H1 (cell line): Measurements from ENCODE around the gene PSMD3. TPM values are rescaled to one million over a fixed set of nuclear protein-coding genes. Genes with fewer than 3 reads are reported as not detected.
A peak's percentile ranks its signal among the peaks of the same experiment; 100 is the strongest.

ENCODE experiments used
- CTCF ChIA-PET: fragments of 300-600 bp; sonication (Branson Sonifier 250); formaldehyde crosslinking; loops from one replicate; lab custom pipeline; 2021; ENCODE audit not compliant: partially characterized antibody; lab: Charles Lee
- POLR2A ChIA-PET: fragments of 300-600 bp; sonication (Branson Sonifier 250); formaldehyde crosslinking; loops from one replicate; lab custom pipeline; 2021; ENCODE audit warnings: inconsistent platforms; ENCODE audit not compliant: partially characterized antibody; lab: Charles Lee
- DNase-seq, 2 experiments: peaks; one replicate each; pipeline versions ENCODE4 v3.0.0 to v3.0.0-alpha.2; 2010 to 2022; ENCODE audit warnings: low spot score in 2 of 2, low read depth in 1 of 2, mixed read lengths in 1 of 2
- FAIRE-seq: peaks from 2 replicates; lab custom pipeline; 2011; peaks lifted over from hg19 to GRCh38; lab: Jason Lieb, UNC
- H2AFZ ChIP-seq: 2 replicates; pipeline ENCODE4 v1.8.1; 2012; ENCODE audit warnings: low read length, inconsistent platforms
- H2AK5ac ChIP-seq: 2 replicates; pipeline ENCODE4 v1.6.1; 2013; ENCODE audit warnings: low read depth, low read length
- H2BK120ac ChIP-seq: replicated peaks from 2 replicates; pipeline ENCODE3; 2013; ENCODE audit warnings: low read depth, low read length, inconsistent platforms
- H2BK12ac ChIP-seq: 2 replicates; pipeline ENCODE4 v1.6.1; 2013; ENCODE audit warnings: low read depth, low read length
- H2BK15ac ChIP-seq: 2 replicates; pipeline ENCODE4 v1.6.1; 2013; ENCODE audit warnings: low read length
- H2BK20ac ChIP-seq: 2 replicates; pipeline ENCODE4 v1.6.1; 2013; ENCODE audit warnings: low read length
- H2BK5ac ChIP-seq: 2 replicates; pipeline ENCODE4 v1.6.1; 2013; ENCODE audit warnings: low read depth, low read length
- H3K14ac ChIP-seq: 2 replicates; pipeline ENCODE4 v1.6.1; 2013; ENCODE audit warnings: inconsistent platforms; ENCODE audit not compliant: insufficient read length
- H3K18ac ChIP-seq: 2 replicates; pipeline ENCODE4 v1.6.1; 2013; ENCODE audit warnings: low read length; ENCODE audit errors: extremely low read depth
- H3K23ac ChIP-seq: 2 replicates; pipeline ENCODE4 v1.6.1; 2013; ENCODE audit warnings: inconsistent platforms; ENCODE audit not compliant: insufficient read length
- H3K23me2 ChIP-seq: 2 replicates; pipeline ENCODE4 v1.6.1; 2013; ENCODE audit warnings: low read depth, low read length
- H3K27ac ChIP-seq: 2 replicates; pipeline ENCODE4 v1.6.1; 2011; ENCODE audit warnings: low read depth, low read length, inconsistent platforms
- H3K27me3 ChIP-seq, 4 experiments: replicated peaks in 1 of 4; 1 replicate in 1 of 4; 2 replicates in 3 of 4; pipeline versions ENCODE4 v1.6.1 to v1.8.1; 2011 to 2013; ENCODE audit warnings: low read length in 3 of 4, mild to moderate bottlenecking in 3 of 4, inconsistent platforms in 2 of 4, mixed read lengths in 2 of 4, moderate library complexity in 1 of 4; ENCODE audit not compliant: control insufficient read depth in 3 of 4, insufficient read depth in 3 of 4; ENCODE audit errors: extremely low read depth in 1 of 4
- H3K36me3 ChIP-seq, 4 experiments: 2 replicates each; pipeline versions ENCODE4 v1.6.1 to v1.8.1; 2011 to 2013; ENCODE audit warnings: mild to moderate bottlenecking in 4 of 4, low read length in 3 of 4, moderate library complexity in 2 of 4, control low read depth in 1 of 4, inconsistent platforms in 1 of 4; ENCODE audit not compliant: insufficient read depth in 4 of 4, control insufficient read depth in 2 of 4
- H3K4ac ChIP-seq: replicated peaks from 2 replicates; pipeline ENCODE3; 2013; ENCODE audit warnings: low read length, low read depth, mixed read lengths, inconsistent platforms; ENCODE audit not compliant: insufficient read length
- H3K4me1 ChIP-seq, 4 experiments: replicated peaks in 1 of 4; 1 replicate in 1 of 4; 2 replicates in 3 of 4; pipeline versions ENCODE4 v1.6.1 to v1.8.1; 2011 to 2013; ENCODE audit warnings: low read length in 3 of 4, inconsistent platforms in 2 of 4, mixed read lengths in 1 of 4; ENCODE audit not compliant: insufficient read depth in 4 of 4, control insufficient read depth in 3 of 4
- H3K4me2 ChIP-seq, 2 experiments: 2 replicates each; pipeline versions ENCODE4 v1.6.1 to v1.8.1; 2011 to 2013; ENCODE audit warnings: low read depth in 2 of 2, low read length in 2 of 2, control low read depth in 1 of 2, inconsistent platforms in 1 of 2, mild to moderate bottlenecking in 1 of 2; ENCODE audit not compliant: insufficient read depth in 1 of 2
- H3K4me3 ChIP-seq, 4 experiments: fragments of 200-600, 300-600 bp in 1 of 4; sonication (generic), shearing (Covaris generic), sonication (Bioruptor Twin) in 1 of 4; 2 replicates each; pipeline versions ENCODE4 v1.5.1 to v1.8.1; 2011 to 2016; ENCODE audit warnings: low read length in 4 of 4, low read depth in 3 of 4, control low read depth in 2 of 4, inconsistent platforms in 2 of 4, mild to moderate bottlenecking in 2 of 4, mixed read lengths in 1 of 4, moderate library complexity in 1 of 4; ENCODE audit not compliant: insufficient read depth in 2 of 4; ENCODE audit errors: extremely low read depth in 1 of 4
- H3K56ac ChIP-seq: replicated peaks from 2 replicates; pipeline ENCODE3; 2013; ENCODE audit warnings: low read depth, mild to moderate bottlenecking, mixed read lengths, low read length, inconsistent platforms; ENCODE audit not compliant: insufficient read length
- H3K79me1 ChIP-seq: 2 replicates; pipeline ENCODE4 v1.6.1; 2013; ENCODE audit warnings: low read depth, low read length, control low read depth
- H3K79me2 ChIP-seq, 2 experiments: 2 replicates each; pipeline versions ENCODE4 v1.6.1 to v1.8.1; 2012 to 2013; ENCODE audit warnings: low read length in 2 of 2, mild to moderate bottlenecking in 2 of 2, inconsistent platforms in 1 of 2; ENCODE audit not compliant: insufficient read depth in 2 of 2, control insufficient read depth in 1 of 2
- H3K9ac ChIP-seq, 4 experiments: replicated peaks in 1 of 4; 1 replicate in 1 of 4; 2 replicates in 3 of 4; pipeline versions ENCODE4 v1.6.1 to v1.8.1; 2011 to 2013; ENCODE audit warnings: low read depth in 3 of 4, low read length in 3 of 4, control low read depth in 2 of 4, mild to moderate bottlenecking in 2 of 4, moderate library complexity in 2 of 4, inconsistent platforms in 1 of 4; ENCODE audit errors: extremely low read depth in 1 of 4
- H3K9me3 ChIP-seq, 2 experiments: 2 replicates each; pipeline versions ENCODE4 v1.6.1 to v1.8.1; 2012 to 2013; ENCODE audit warnings: mild to moderate bottlenecking in 2 of 2, moderate library complexity in 2 of 2, control low read depth in 1 of 2, inconsistent platforms in 1 of 2, low read depth in 1 of 2, low read length in 1 of 2, mixed read lengths in 1 of 2; ENCODE audit not compliant: insufficient read depth in 2 of 2
- H4K20me1 ChIP-seq, 2 experiments: replicated peaks in 1 of 2; 2 replicates each; pipeline versions ENCODE3 to v1.8.1; 2011 to 2013; ENCODE audit warnings: inconsistent platforms in 2 of 2, low read length in 2 of 2, mild to moderate bottlenecking in 1 of 2; ENCODE audit not compliant: insufficient read depth in 2 of 2, control insufficient read depth in 1 of 2
- H4K5ac ChIP-seq: 2 replicates; pipeline ENCODE4 v1.6.1; 2013; ENCODE audit warnings: low read length, low read depth, mixed read lengths, inconsistent platforms; ENCODE audit not compliant: insufficient read length
- H4K8ac ChIP-seq: 2 replicates; pipeline ENCODE4 v1.8.0; 2013; ENCODE audit warnings: mild to moderate bottlenecking, moderate library complexity, low read length, inconsistent platforms; ENCODE audit not compliant: insufficient read depth; ENCODE audit errors: extremely low read depth
- H4K91ac ChIP-seq: replicated peaks from 2 replicates; pipeline ENCODE3; 2013; ENCODE audit warnings: low read length, mixed read lengths, inconsistent platforms; ENCODE audit not compliant: insufficient read length
- CBX5 ChIP-seq: fragments of 300-800, 300-1000 bp; sonication (generic); IDR thresholded peaks from 2 replicates; pipeline ENCODE4 v1.7.1; 2016; ENCODE audit warnings: antibody characterized with exemption, low read length, low read depth
- EGR1 ChIP-seq: IDR thresholded peaks from 2 replicates; pipeline ENCODE4 v1.6.1; 2011; ENCODE audit warnings: low read depth, low read length, borderline replicate concordance
- NANOG ChIP-seq: IDR thresholded peaks from 2 replicates; pipeline ENCODE4 v1.6.1; 2011; ENCODE audit warnings: low read length, low read depth, mild to moderate bottlenecking, inconsistent platforms; ENCODE audit not compliant: insufficient read depth, poor library complexity, severe bottlenecking
- RXRA ChIP-seq: IDR thresholded peaks from 2 replicates; pipeline ENCODE4 v1.6.1; 2011; ENCODE audit warnings: low read depth, mild to moderate bottlenecking, low read length, moderate library complexity; ENCODE audit not compliant: insufficient read depth
- SIRT6 ChIP-seq: IDR thresholded peaks from one replicate; pipeline ENCODE4 v1.7.1; 2012; ENCODE audit warnings: low read length, inconsistent platforms
- SIX5 ChIP-seq: IDR thresholded peaks from 2 replicates; pipeline ENCODE4 v1.6.1; 2011; ENCODE audit warnings: mild to moderate bottlenecking, low read depth, low read length
- SUZ12 ChIP-seq: fragments of 200-600 bp; sonication (generic); IDR thresholded peaks from 2 replicates; pipeline ENCODE4 v1.6.1; 2012; ENCODE audit warnings: mild to moderate bottlenecking, inconsistent platforms, low read length, moderate library complexity, mixed read lengths
- YY1 ChIP-seq: IDR thresholded peaks from 2 replicates; pipeline ENCODE4 v1.6.1; 2011; ENCODE audit warnings: low read depth, mild to moderate bottlenecking, low read length
- ZNF274 ChIP-seq: IDR thresholded peaks from 2 replicates; pipeline ENCODE4 v1.7.0; 2012; ENCODE audit warnings: low read length, borderline replicate concordance; ENCODE audit errors: extremely low read depth
- WGBS, 2 experiments: shearing (Covaris generic) in 1 of 2; methylation state at CpG; one replicate each; pipeline versions ENCODE4 v1.1.6 to v1.1.7; 2013 to 2015; ENCODE audit warnings: low lambda C conversion rate in 2 of 2, mixed read lengths in 2 of 2, inconsistent platforms in 1 of 2, low coverage in 1 of 2, missing lambda C conversion rate in 1 of 2; ENCODE audit not compliant: insufficient replicate concordance in 2 of 2, insufficient coverage in 1 of 2, insufficient read length in 1 of 2; ENCODE audit errors: extremely low coverage in 1 of 2, missing lambda C conversion rate in 1 of 2; 5-methylcytosine and 5-hydroxymethylcytosine counted together
- polyA plus RNA-seq, 7 experiments: library from polyadenylated mRNA; depleted of rRNA in 3 of 7; stranded (reverse) in 5 of 7; unstranded in 2 of 7; fragments of >200 nt in 5 of 7; fragments of 200-250 nt in 2 of 7; gene quantifications; 1 replicate in 5 of 7; 2 replicates in 1 of 7; 4 replicates in 1 of 7; pipeline versions ENCODE4 v1.2.1 to v1.2.3, GENCODE V29; 2011 to 2013; ENCODE audit warnings: missing spikeins in 2 of 7, mixed read lengths in 2 of 7
- total RNA-seq: library from RNA; stranded (reverse); fragmentation: NEBNext Ultra II Directional; extraction: Animal tissue kit (Norgen Biotek cat#: 25700); gene quantifications from 2 replicates; pipeline ENCODE4 v1.2.1, GENCODE V29; 2021
- TF ChIP-seq, protein P1 (sequence below): IDR thresholded peaks from 2 replicates; pipeline ENCODE4 v1.6.1; 2012; ENCODE audit warnings: inconsistent platforms

Gene PSMD3
- total and polyA plus RNA-seq, 2 of the 8 experiments (the other 6 are each of a cell fraction or from before 2014, with no cell fraction given), result 151 to 198 TPM

DNA sequence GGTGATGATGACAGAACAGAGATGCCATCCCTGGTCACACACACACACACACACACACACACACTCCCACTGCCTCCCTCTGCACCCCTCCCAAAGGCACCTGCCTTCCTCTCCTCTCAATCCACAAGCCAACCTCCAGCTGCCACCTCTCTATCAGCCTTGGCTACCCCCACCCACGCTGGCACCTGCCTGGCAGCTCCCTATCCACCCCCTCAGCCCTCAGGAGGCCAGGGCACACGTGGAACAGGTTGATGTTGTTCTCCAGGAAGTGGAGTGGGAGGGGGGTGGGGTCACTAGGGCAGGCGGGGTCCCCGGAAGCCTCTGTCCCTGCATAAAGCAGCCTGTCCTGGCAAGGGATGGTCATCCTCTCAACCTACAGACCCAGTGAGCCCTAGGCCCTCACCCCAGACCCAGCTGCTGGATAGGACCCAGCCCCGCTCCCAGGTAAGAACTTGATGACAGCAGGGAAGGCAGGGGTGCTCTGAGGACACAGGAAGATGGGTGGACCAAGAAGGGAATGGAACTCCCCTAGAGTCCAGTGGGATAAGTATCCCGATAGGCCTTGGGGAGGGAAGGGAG lies 17.9 kb upstream of the PSMD3 start, which contains the start of gene GSDMA:
Gene GSDMA (plus strand): TSS at position 363 of the 579 bp plus-strand sequence. CDS start 2,684 bp downstream, outside the sequence.
- WGBS, 2 experiments, result 82% methylated on average over 4 of the region's 6 CpGs; no CpG with 5 or more reads in 1 of the 2 experiments
- TF ChIP-seq YY1, result no peak
- TF ChIP-seq SIX5, result no peak
- TF ChIP-seq, protein P1, sequence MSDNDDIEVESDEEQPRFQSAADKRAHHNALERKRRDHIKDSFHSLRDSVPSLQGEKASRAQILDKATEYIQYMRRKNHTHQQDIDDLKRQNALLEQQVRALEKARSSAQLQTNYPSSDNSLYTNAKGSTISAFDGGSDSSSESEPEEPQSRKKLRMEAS, result no peak
- TF ChIP-seq RXRA, result no peak
- no peak for TF ChIP-seq EGR1
- no peak for TF ChIP-seq ZNF274
- TF ChIP-seq NANOG, result no peak
- TF ChIP-seq SIRT6, result no peak
- TF ChIP-seq CBX5, result no peak
- no peak for TF ChIP-seq SUZ12

More for the DNA sequence above, 17.9 kb upstream of the PSMD3 start, which contains the start of gene GSDMA:
- DNase-seq (no peak), FAIRE-seq (no peak)
- H3K79me2 ChIP-seq, result no peaks in the 10 kb centered on the region
- no peak within 1 kb of the TSS for H3K4ac ChIP-seq
- H2BK20ac ChIP-seq, result no peak within 1 kb of the TSS
- H4K20me1 ChIP-seq, result no peaks in the 10 kb centered on the region
- no peaks in the 10 kb centered on the region for H3K9me3 ChIP-seq
- H2BK12ac ChIP-seq, result no peak within 1 kb of the TSS
- no peak within 1 kb of the TSS for H3K4me3 ChIP-seq
- no peak within 1 kb of the TSS for H4K5ac ChIP-seq
- H3K18ac ChIP-seq, result no peak within 1 kb of the TSS
- no peaks in the 10 kb centered on the region for H3K36me3 ChIP-seq
- no peak within 1 kb of the TSS for H2AK5ac ChIP-seq
- H4K91ac ChIP-seq, result no peak within 1 kb of the TSS
- CTCF ChIA-PET, result interaction anchor here (0.7 to 9.2 kb wide), 3 partner anchors 8 to 46 kb away, joined by 3 to 96 read pairs (median 3); no protein-coding TSS in a partner anchor
- peaks cover 2% of the 10 kb centered on the region; the same call in 1 of the 2 replicates for H3K23me2 ChIP-seq
- peaks cover 0 to 3% (median 1%) of the 10 kb centered on the region in 4 experiments; a peak in 2 of 7 replicates for H3K4me1 ChIP-seq
- H3K56ac ChIP-seq, result no peak within 1 kb of the TSS
- H3K9ac ChIP-seq, result no peak within 1 kb of the TSS
- H3K23ac ChIP-seq, result no peak within 1 kb of the TSS
- H4K8ac ChIP-seq, result peak within 1 kb of the TSS; percentile 12; the same call in 1 of the 2 replicates
- no peak within 1 kb of the TSS for H2BK5ac ChIP-seq
- H2BK120ac ChIP-seq, result no peak within 1 kb of the TSS
- H3K79me1 ChIP-seq, result no peaks in the 10 kb centered on the region
- no peaks in the 10 kb centered on the region; a peak in 1 of 7 replicates for H3K27me3 ChIP-seq
- no peak within 1 kb of the TSS for H3K27ac ChIP-seq
- no peak within 1 kb of the TSS for H3K4me2 ChIP-seq
- no peak within 1 kb of the TSS for H3K14ac ChIP-seq
- no peak within 1 kb of the TSS for H2BK15ac ChIP-seq
- POLR2A ChIA-PET, result interaction anchor here (0.6 to 1.8 kb wide), 4 partner anchors 8 to 36 kb away, joined by 3 to 7 read pairs (median 4); partner anchors contain the start of genes ORMDL3 and PSMD3
- no peak within 1 kb of the TSS for H2AFZ ChIP-seq
